GM18909 (cell line): Measurements from ENCODE around the gene GPI.
A peak's percentile ranks its signal among the peaks of the same experiment; 100 is the strongest.
"Not testable (repeated sequence)": the region's sequence is repeated elsewhere in the genome, so short reads cannot be mapped to it uniquely, and the experiment has no call there.

Source experiments
- ATAC-seq: cut with Tn5 transposase; IDR thresholded peaks from one replicate; pipeline ENCODE4 v1.9.1; 2021; ENCODE audit warnings: mild to moderate bottlenecking; ENCODE audit not compliant: unreplicated experiment, poor library complexity

The GPI gene

DNA sequence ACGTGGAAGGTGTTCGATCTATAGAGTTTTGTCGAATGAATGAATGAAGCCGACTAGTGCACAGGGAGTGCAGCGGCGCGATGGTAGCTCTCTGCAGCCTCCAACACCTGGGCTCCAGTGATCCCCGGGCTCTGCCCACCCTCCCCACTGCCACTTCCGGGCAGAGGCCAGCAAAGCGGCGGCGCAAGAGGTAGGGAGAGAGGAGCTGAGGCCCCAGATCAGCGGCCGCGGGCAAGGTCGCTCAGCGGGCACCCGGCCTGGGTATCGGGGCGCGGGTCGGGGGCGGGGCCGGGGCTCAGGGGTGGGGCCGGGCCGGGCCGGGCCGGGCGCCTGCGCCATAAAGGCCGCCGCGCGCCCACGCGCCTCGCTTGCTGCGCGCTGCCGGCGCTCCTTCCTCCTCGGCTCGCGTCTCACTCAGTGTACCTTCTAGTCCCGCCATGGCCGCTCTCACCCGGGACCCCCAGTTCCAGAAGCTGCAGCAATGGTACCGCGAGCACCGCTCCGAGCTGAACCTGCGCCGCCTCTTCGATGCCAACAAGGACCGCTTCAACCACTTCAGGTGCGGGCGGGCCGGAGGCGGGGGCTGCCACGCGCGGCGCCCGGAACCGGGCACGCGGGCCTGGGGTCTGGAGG lies at the start of gene GPI:
Gene GPI (plus strand): TSS at position 367 of the 633 bp plus-strand sequence. CDS start 71 bp downstream, at position 438.
- ATAC-seq: peak; percentile 77

DNA sequence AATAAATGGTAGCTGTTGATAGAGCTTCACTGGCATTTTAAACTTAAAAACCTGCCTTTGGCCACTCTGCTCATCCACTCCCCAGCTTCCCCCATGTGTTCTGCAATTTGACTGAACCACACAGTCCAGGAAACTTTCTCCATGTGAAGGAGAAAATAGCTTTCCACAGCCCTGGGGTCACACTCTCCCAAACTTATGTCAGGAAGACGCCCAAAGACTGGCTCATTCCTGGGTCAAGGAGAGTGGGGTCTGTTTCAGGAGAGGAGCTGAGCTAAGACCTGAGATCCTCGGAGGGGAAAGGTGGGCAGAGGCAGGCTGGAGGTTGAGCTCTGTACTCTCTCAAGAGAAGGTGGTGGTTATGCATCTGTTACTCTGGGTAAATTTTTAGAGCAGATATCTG lies 48.7 kb upstream of the GPI start:
- no peak for ATAC-seq

DNA sequence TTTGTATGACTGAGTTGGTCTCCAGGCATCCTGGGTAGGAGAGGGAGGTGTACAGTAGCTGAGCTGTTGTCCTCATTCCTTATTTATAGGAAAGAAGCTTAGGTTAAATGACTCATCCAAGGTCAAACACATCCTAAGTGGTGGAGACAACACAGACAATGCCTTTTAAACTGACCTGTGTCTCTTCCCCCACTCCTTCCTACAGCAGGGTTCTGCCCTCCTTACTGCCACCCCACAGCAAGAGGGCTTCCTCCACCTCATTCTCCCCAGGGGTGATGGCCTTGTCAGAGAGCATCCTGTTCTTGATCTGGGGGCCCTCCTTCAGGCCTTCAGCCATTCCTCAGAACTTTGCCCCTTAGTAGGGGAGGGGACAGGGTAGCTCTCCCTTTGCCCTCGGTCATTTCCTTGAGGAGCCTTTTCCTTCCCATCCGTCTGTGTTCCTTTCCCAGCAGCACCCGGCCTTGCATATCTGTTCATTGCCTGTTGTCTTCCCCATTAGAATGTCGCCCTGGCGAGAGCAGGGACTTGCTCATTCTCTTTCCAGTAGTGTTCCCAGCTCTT lies 48.2 kb upstream of the GPI start:
- no peak for ATAC-seq

DNA sequence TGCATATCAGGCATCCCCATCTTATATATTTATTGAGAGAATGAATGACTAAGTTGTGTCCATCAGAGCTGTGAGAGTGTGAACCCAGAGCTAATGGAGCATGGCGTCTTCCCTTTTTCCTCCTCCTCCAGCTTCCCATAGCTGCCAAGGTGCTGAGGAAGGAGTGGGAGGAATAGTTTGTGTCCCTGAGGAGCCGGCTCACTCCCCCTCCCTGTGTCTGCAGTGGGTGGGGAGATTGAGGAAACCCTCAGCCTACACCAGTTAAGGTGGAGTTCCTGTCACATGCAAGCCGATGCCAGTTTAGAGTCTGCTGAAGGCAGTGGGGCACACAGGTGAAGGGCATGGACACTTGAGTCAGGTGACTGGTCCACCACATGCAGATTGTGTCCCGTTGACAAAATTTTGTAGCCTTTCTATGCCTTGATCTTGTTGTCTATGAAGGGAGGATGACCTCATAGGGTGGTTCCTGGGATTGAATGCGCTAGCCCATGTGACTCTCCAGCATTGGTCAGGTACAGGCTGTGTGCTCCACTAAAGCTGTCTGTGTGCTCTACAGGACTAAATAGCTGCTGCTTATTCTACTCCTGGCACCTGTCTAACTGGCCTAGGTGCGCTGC lies 47.6 kb upstream of the GPI start:
- no peak for ATAC-seq

DNA sequence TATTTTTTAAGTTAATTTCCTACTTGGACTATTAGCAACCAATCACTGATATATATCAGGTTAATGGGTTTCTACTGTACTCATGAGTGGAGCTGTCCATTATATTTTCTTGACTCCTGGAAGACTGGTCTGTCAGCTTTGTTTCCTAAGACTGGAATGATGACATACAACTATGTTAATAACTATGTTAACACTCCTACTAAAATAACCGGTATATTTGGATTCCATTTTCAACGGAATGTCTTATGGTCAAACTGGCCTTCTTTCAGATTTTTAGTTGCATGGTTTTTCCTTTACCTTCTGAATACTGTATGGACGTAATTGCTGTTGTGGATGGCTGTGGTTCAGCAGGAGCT lies 45.8 kb upstream of the GPI start:
- ATAC-seq: no peak

DNA sequence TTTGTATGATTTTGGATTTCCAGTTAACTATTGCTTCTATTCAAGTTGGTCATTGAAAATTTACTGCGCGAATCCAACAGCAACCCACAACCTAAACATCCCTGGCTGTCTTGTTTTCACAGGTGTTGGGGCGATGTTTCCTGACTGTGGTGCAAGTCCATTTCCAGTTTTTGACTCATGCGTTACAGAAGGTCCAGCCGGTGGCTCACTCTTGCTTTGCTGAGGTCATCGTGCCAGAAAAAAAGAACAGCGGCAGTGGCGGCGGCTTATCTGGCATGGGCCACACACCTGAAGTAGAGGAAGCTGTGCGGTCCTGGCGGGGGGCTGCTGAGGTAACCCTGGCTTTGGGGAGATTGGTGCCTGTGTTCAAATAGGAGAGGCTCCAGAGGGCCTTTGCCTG lies 45.2 kb upstream of the GPI start:
- ATAC-seq: no peak

DNA sequence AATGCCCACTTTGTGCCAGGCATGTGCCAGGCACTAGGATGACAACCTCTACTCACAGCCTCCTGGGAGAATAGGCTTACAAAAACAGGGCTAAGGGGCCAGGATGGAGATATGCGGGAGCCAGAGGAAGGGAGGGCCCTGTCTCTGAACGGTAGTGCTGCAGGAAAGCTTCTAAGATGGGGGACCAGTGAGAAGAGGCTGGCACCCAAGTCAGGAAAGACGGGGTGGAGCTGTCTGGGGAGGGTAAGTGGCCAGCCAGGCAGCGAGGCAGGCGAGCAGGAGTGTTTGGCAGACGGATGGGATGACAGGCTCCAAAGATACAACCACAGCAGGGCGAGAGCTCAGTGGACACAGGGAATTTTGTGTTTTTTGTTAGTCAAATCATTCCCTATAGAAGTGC lies 44.7 kb upstream of the GPI start:
- ATAC-seq: no peak

DNA sequence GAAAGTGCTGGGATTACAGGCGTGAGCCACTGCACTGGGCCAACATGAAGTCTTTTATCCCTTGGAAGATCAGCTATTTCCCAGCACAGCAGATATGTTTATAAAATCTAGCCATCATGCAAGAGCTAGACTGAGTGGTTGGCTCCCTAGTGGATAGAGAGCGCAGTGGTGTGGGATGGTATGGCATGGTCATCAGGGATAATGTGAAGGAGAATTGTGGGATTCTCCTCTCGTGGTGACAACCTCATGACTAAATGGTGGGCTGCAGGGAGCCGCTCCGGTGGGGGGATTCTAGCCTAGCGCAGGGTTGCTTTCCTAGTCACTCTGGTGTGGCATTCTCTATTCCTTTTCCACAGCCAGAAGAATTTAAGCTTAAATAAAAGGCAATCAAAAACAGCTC lies 43.3 kb upstream of the GPI start:
- ATAC-seq: no peak

DNA sequence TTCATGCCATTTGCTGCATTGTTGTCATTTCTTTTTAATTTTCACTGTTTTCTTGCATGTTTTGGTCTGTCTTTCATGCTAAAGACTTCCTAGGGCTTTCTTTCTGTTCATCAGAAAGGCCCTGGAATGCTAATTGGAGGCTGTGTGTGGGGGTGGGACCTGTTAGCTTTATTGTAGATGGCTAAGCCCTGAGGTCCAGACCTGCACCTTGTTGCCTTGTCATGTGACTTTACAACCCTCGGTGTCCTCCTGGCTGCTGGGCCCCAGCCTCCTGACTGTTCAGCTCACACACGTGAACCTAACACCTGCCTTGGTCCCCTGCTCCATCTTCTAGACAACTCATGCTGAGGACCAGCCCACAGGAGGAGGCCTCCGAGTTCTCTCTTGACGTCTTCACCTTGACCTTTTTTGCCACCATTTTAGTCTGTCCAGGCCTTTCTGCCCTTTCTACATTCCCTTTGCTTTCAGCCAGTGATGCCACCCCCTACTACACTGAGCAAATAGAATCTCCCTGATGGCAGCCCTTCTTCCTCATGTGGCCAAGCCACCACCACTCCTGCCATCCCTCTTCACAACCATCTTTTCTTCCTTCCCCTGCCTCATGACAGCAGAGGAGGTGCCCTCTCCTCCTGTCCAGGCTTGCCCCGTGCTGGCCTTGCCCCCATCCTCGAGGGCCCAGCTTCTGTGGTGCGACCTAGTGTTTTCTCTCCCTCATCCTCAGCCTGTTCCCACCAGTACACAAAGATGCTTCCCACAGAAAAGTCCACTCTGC lies 41.4 kb upstream of the GPI start:
- no peak for ATAC-seq

DNA sequence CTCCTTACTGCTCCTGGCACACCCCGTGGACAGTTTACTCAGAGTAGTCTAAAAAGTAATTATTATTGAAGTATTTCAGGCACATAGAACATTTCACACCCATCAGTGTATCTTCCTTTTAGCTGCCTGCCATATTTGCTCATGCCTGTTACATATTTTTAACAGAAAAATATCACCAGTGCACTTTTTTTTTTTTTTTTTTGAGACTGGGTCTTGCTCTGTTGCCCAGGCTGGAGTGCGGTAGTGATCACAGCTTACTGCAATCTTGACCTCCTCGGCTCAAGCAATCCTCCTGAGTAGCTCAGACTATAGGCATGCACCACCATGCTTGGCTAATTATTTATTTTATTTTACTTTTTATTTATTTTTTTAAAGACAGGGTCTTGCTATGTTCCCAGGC lies 40.7 kb upstream of the GPI start:
- ATAC-seq: no peak

DNA sequence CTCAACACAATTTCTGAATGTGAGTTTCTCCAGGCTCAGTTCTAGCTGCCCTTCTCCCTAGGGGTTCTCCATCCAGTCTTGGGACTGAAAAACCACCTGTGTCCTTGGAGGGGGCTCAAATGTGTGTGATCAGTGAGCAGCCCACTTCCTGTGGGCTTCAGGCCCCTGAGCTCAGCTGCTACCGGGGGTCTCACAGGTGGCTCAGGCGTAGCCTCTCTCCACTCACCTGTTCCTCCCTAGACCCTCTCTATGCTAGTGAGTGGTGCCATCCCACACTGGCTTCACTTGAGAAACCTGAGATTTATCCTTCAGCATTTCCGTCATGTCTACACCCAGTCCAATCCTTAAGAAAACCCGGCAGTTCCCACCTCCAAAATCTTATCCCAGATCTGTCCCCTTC lies 39.8 kb upstream of the GPI start:
- no peak for ATAC-seq

DNA sequence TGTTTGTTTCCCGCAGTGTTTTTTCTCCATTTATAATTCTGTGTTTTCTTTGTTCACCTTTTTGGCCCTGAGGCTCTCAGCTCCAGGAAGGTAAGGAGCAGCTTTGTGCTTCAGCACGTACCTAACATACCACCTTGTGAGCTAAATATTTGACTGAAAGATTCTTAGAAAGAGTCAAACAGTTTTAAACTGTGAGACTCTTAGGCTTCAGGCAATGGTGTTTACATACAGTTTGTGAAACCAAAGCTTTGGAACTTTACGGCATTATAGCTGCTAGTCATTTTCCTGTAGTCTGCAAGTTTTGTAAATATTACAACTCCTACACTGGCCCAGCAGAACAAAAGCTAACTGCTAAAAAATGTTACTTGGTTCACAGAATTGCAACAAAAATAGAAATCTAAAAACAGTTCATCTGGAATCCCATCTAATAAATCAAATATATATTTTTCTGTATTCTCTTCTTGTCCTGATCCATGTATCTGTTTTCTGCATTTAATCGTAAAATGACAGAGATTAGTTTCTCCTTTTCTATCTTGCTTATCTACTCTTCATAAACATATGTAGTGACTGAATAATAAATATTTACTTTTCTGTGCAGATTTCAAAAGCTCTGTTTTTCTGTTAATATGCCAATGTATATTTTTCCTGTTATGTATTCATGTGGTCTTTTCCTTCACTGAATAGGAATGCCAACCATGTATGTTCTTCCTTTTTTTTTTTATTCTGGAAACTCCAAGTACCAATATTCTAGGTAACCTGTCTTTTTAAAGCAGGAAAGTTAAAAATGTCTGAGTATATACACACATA lies 38.8 kb upstream of the GPI start:
- no peak for ATAC-seq

DNA sequence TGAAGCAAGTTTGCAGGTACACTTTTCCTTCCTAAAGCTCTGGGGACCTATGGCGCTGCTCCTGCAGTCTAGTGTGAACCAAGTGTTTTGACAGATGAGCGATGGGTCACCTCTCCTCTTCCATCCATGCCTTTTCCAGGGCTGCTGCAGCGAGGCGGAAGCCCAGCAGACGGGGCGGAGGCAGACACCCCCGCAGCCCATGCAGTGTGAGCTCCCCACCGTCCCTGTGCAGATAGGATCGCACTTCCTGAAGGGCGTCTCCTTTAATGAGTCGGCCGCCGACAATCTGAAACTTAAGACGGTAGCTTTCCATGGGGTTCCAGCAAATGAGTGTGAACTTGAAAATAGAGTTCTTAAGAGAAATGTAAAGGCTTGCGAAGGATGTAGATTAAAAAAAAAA lies 37.1 kb upstream of the GPI start:
- no peak for ATAC-seq

DNA sequence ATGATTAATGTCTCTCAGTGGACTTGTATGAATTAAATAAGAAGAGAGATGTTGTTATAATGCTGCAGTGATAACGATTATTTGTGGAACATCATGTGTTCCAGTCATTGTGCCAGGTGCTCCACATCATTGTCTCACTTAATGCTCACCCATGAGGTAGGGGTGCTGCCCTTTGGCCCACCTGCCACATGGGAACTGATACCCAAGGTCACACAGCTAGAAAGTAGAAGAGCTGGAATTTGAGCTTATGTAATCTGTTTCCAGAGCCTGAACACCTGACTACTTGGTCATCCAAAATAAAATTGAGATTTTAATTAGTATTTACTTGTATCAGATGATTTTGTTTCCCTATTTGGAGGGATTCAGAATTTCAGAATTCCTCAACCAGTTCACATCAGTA lies 36.0 kb upstream of the GPI start:
- ATAC-seq: no peak

DNA sequence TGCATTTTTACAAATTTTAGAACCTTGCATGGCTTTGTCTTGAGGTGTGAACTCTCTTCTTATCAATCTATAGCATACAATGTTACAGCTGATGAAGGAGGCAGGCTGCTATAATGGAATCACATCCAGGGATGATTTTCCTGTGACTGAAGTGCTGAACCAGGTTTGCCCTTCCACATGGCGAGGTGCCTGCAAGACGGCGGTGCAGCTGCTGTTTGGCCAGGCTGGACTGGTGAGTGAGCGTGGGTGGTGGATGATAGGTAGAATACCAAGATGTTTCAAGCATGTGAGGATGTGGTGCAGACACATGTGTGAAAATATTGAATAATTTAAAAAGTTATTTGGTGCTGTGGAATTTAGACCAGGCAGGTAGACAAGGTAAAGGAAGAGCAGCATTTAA lies 34.9 kb upstream of the GPI start:
- no peak for ATAC-seq

DNA sequence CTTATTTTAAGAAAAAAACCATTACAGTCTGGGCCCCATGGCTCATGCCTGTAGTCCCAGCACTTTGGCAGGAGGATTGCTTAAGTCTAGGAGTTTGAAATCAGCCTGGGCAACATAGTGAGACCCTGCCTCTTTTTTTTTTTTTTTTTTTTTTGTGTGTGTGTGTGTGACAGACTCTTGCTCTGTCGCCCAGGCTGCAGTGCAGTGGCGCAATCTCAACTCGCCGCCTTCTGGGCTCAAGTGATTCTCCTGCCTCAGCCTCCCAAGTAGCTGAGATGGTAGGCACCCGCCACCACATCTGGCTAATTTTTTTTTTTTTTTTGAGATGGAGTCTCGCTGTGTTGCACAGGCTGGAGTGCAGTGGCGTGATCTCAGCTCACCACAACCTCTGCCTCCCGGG lies 34.4 kb upstream of the GPI start:
- not testable (repeated sequence) for ATAC-seq

DNA sequence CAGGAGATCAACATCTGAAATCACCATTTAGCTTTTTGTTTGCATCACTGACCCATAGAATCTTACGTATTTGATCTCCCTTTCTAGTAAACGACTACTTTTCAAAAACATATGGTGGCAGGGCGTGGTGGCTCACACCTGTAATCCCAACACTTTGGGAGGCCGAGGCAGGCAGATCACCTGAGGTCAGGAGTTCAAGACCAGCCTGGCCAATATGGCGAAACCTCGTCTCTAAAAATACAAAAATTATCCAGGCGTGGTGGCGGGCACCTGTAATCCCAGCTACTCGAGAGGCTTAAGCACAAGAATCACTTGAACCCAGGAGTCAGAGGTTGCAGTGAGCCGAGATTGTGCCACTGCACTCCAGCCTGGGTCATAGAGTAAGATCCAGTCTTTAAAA lies 33.4 kb upstream of the GPI start:
- ATAC-seq: not testable (repeated sequence)

DNA sequence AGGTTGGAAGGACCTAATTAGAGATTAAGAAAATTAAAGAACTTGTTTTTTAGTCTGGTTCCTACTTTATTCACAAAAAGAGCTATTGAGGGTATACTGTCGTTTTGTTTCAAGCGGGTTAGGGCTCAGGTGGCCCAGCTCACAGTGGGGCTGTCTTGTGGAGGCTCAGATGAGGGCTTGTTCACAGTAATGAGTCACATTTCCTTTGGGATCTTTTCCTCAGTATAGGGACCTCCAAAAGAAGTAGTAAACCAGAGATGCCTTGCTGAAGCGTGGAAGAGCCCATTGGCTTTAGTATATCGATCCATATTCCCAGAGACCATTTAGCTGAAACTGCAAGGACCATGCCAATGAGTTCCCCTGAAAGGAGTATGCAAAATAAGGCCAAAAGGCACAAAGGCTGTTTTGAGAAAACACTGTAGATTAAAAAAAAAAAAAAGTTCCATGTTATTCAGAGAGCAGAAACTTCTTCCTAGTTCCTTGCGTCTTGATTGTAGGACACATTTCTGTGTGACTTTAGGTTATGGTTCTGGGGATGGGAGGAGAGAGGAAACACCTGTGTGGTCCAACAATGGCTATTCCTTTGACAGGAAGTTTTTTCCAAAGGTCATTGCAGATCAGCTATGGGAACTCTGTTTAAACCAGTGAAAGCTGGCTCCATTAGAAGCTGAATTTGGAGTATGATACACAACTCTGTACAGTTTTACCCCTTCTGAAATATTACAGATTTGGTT lies 32.8 kb upstream of the GPI start:
- ATAC-seq: no peak

DNA sequence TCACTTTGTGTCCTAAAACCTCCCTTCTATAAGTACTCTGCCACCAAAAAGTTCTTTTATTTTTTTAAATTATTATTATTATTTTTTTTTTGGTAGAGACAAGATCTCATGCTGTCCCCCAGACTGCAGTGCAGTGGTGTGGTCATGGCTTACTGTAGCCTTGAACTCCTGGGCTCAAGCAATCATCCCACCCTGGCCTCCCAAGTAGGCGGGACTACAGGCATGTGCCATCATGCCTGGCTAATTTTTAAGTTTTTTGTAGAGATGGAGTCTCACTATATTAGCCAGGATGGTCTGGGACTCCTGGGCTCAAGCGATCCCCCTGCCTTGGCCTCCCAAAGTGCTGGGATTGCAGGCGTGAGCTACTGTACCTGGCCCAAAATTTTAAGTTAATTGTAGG lies 29.1 kb upstream of the GPI start:
- ATAC-seq: no peak

DNA sequence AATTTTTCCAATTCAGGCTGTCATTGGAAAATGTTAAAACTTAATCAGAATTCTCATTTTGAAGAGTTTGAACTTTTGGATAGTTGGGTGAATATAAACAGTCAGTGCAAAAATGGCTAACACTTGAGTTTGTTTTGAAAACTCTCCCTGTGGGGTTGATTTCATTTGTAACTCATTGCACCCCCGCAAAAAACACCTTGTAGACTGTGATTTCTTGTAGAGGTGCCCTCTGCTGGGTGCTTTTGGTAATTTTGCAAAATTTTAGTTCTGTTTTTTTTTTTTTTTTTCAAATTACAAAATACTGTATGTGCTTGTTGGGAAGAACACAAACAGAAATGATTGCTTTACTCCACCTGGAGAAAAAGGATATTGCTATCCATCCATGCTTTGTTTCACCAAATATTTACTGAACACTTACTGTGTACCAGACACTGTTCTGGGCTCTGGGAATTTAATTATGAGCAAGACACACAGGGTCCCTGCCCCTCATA lies 28.2 kb upstream of the GPI start:
- no peak for ATAC-seq
